H9 (cell line): ENCODE data around the gene TNRC18. TPM values are rescaled to one million over a fixed set of nuclear protein-coding genes. Genes with fewer than 3 reads are reported as not detected.
"Not testable (repeated sequence)": the region's sequence is repeated elsewhere in the genome, so short reads cannot be mapped to it uniquely, and the experiment has no call there.

Source experiments
- DNase-seq: peaks from one replicate; pipeline ENCODE4 v3.0.0-alpha.2; 2017
- H2AFZ ChIP-seq: one replicate; pipeline ENCODE4 v1.6.1; 2013; ENCODE audit warnings: mild to moderate bottlenecking, low read length, control low read depth, moderate library complexity
- H2AK5ac ChIP-seq: 2 replicates; pipeline ENCODE4 v1.6.1; 2013; ENCODE audit warnings: low read length, control low read depth, mixed read lengths; ENCODE audit not compliant: insufficient read length
- H2BK120ac ChIP-seq: one replicate; pipeline ENCODE4 v1.6.1; 2013; ENCODE audit warnings: low read depth, mild to moderate bottlenecking, low read length, control low read depth, inconsistent platforms; ENCODE audit not compliant: poor library complexity, severe bottlenecking
- H2BK12ac ChIP-seq: 2 replicates; pipeline ENCODE4 v1.6.1; 2013; ENCODE audit warnings: low read length, control low read depth, mixed read lengths, low read depth; ENCODE audit not compliant: insufficient read length
- H2BK15ac ChIP-seq: 2 replicates; pipeline ENCODE4 v1.6.1; 2013; ENCODE audit warnings: low read depth, low read length, control low read depth
- H2BK20ac ChIP-seq: one replicate; pipeline ENCODE4 v1.6.1; 2013; ENCODE audit warnings: low read depth, mild to moderate bottlenecking, low read length, control low read depth, inconsistent platforms; ENCODE audit not compliant: poor library complexity, severe bottlenecking
- H2BK5ac ChIP-seq: 2 replicates; pipeline ENCODE4 v1.6.1; 2013; ENCODE audit warnings: low read length, control low read depth, mixed read lengths; ENCODE audit not compliant: insufficient read length
- H3K14ac ChIP-seq: 2 replicates; pipeline ENCODE4 v1.6.1; 2013; ENCODE audit warnings: low read length, control low read depth; ENCODE audit not compliant: insufficient read depth
- H3K18ac ChIP-seq: 2 replicates; pipeline ENCODE4 v1.6.1; 2013; ENCODE audit warnings: low read depth, mild to moderate bottlenecking, mixed read lengths, low read length, control low read depth; ENCODE audit not compliant: insufficient read length
- H3K23ac ChIP-seq: 2 replicates; pipeline ENCODE4 v1.6.1; 2013; ENCODE audit warnings: low read length, control low read depth, mixed read lengths, low read depth; ENCODE audit not compliant: insufficient read length
- H3K23me2 ChIP-seq: 2 replicates; pipeline ENCODE4 v1.6.1; 2013; ENCODE audit warnings: low read depth, mild to moderate bottlenecking, mixed read lengths, low read length, control low read depth; ENCODE audit not compliant: insufficient read length, poor library complexity, severe bottlenecking
- H3K27ac ChIP-seq: 2 replicates; pipeline ENCODE4 v1.5.1; 2013; ENCODE audit warnings: low read length, control low read depth, mixed read lengths, low read depth; ENCODE audit not compliant: insufficient read length
- H3K27me3 ChIP-seq: 2 replicates; pipeline ENCODE4 v1.6.1; 2013; ENCODE audit warnings: low read length, control low read depth, inconsistent platforms; ENCODE audit not compliant: insufficient read depth
- H3K4ac ChIP-seq: 2 replicates; pipeline ENCODE4 v1.6.1; 2013; ENCODE audit warnings: low read depth, mild to moderate bottlenecking, control low read depth, inconsistent platforms, low read length, moderate library complexity
- H3K4me1 ChIP-seq: 2 replicates; pipeline ENCODE4 v1.6.1; 2013; ENCODE audit warnings: low read length, control low read depth, inconsistent platforms; ENCODE audit not compliant: insufficient read depth
- H3K4me2 ChIP-seq: 2 replicates; pipeline ENCODE4 v1.6.1; 2013; ENCODE audit warnings: low read length, control low read depth, mixed read lengths; ENCODE audit not compliant: insufficient read length, insufficient read depth
- H3K56ac ChIP-seq: 2 replicates; pipeline ENCODE4 v1.6.1; 2013; ENCODE audit warnings: low read depth, mild to moderate bottlenecking, mixed read lengths, low read length, control low read depth; ENCODE audit not compliant: insufficient read length
- H3K79me1 ChIP-seq: 2 replicates; pipeline ENCODE4 v1.6.1; 2013; ENCODE audit warnings: low read depth, mild to moderate bottlenecking, moderate library complexity, low read length, control low read depth, inconsistent platforms; ENCODE audit not compliant: insufficient read depth, poor library complexity, severe bottlenecking
- H3K79me2 ChIP-seq: 2 replicates; pipeline ENCODE4 v1.6.1; 2013; ENCODE audit warnings: low read length, control low read depth, inconsistent platforms; ENCODE audit not compliant: insufficient read depth
- H3K9ac ChIP-seq: 2 replicates; pipeline ENCODE4 v1.6.1; 2013; ENCODE audit warnings: low read length, control low read depth, mixed read lengths; ENCODE audit not compliant: insufficient read length; ENCODE audit errors: extremely low read depth
- H3K9me3 ChIP-seq: one replicate; pipeline ENCODE4 v1.6.1; 2013; ENCODE audit warnings: low read depth, low read length, inconsistent platforms; ENCODE audit not compliant: control insufficient read depth
- H3T11ph ChIP-seq: one replicate; pipeline ENCODE4 v1.6.1; 2013; ENCODE audit warnings: mild to moderate bottlenecking, low read length, control low read depth, inconsistent platforms
- H4K20me1 ChIP-seq: one replicate; pipeline ENCODE4 v1.6.1; 2013; ENCODE audit not compliant: control insufficient read depth, insufficient read length, insufficient read depth
- H4K5ac ChIP-seq: 2 replicates; pipeline ENCODE4 v1.6.1; 2013; ENCODE audit warnings: low read depth, mild to moderate bottlenecking, mixed read lengths, low read length, control low read depth; ENCODE audit not compliant: insufficient read length
- H4K8ac ChIP-seq: replicated peaks from 2 replicates; pipeline ENCODE4 v1.6.1; 2013; ENCODE audit warnings: low read length, control low read depth, mixed read lengths, low read depth; ENCODE audit not compliant: insufficient read length
- H4K91ac ChIP-seq: 2 replicates; pipeline ENCODE4 v1.6.1; 2013; ENCODE audit warnings: low read depth, mild to moderate bottlenecking, moderate library complexity, mixed read lengths, low read length, control low read depth; ENCODE audit not compliant: insufficient read length
- H3K27ac Mint-ChIP-seq, 3 experiments: 2 replicates in 2 of 3; 3 replicates in 1 of 3; pipeline ENCODE4 v1.8.0; 2020 to 2021; ENCODE audit warnings: mixed read lengths in 3 of 3, mild to moderate bottlenecking in 1 of 3, moderate library complexity in 1 of 3
- H3K27me3 Mint-ChIP-seq: 2 replicates; pipeline ENCODE4 v1.8.0; 2021; ENCODE audit warnings: low read depth, mild to moderate bottlenecking, moderate library complexity, mixed read lengths
- H3K36me3 Mint-ChIP-seq, 3 experiments: 2 replicates in 2 of 3; 3 replicates in 1 of 3; pipeline ENCODE4 v1.8.0; 2020 to 2021; ENCODE audit warnings: low read depth in 3 of 3, mixed read lengths in 3 of 3; ENCODE audit not compliant: insufficient read depth in 1 of 3
- H3K4me1 Mint-ChIP-seq, 2 experiments: 2 replicates each; pipeline ENCODE4 v1.8.0; 2020; ENCODE audit warnings: mixed read lengths in 2 of 2
- H3K4me3 Mint-ChIP-seq, 2 experiments: 2 replicates in 1 of 2; 3 replicates in 1 of 2; pipeline ENCODE4 v1.8.0; 2020 to 2021; ENCODE audit warnings: mild to moderate bottlenecking in 2 of 2, mixed read lengths in 2 of 2, moderate library complexity in 1 of 2
- H3K9me3 Mint-ChIP-seq, 2 experiments: 2 replicates in 1 of 2; 3 replicates in 1 of 2; pipeline ENCODE4 v1.8.0; 2020; ENCODE audit warnings: mild to moderate bottlenecking in 2 of 2, mixed read lengths in 2 of 2, moderate library complexity in 1 of 2
- CTCF ChIP-seq: fragments of 200-600 bp; sonication (generic); conservative IDR thresholded peaks from 3 replicates; pipeline ENCODE4 v1.8.0; 2021; ENCODE audit warnings: antibody characterized with exemption, mild to moderate bottlenecking
- WGBS: extraction: QIAGEN DNeasy Blood & Tissue Kit; methylation state at CpG from one replicate; pipeline ENCODE4 v1.1.7; 2013; ENCODE audit warnings: missing lambda C conversion rate, low lambda C conversion rate, mixed read lengths; ENCODE audit not compliant: insufficient read length; ENCODE audit errors: extremely low coverage; 5-methylcytosine and 5-hydroxymethylcytosine counted together
- total RNA-seq: library from RNA; stranded (reverse); gene quantifications from 2 replicates; pipeline ENCODE4 v1.2.1, GENCODE V29; 2021

TNRC18 gene
- total RNA-seq, 1 experiment from 2014 or later: 21.2 TPM

- Histone ChIP-seq H4K91ac (no peak overlapping the region), H3K4me1 (no peaks in the 10 kb centered on the region), H3K9ac (no peak overlapping the region), H3K56ac (no peak overlapping the region), H3K18ac (no peak overlapping the region), H2BK15ac (no peak overlapping the region), H4K20me1 (no peaks in the 10 kb centered on the region), H2AK5ac (no peak overlapping the region), H3K9me3 (no peaks in the 10 kb centered on the region), H3K23ac (no peak overlapping the region), H2BK120ac (no peak overlapping the region), H3K79me2 (no peaks in the 10 kb centered on the region), H3K14ac (no peak overlapping the region), H4K8ac (no peak overlapping the region), H3K4me2 (no peak overlapping the region), H3K23me2 (no peaks in the 10 kb centered on the region), H3K79me1 (no peaks in the 10 kb centered on the region), H3K27me3 (no peaks in the 10 kb centered on the region), H2BK20ac (no peak overlapping the region), H2BK12ac (no peak overlapping the region), H3T11ph (no peak overlapping the region), H3K27ac (no peak overlapping the region), H2BK5ac (no peak overlapping the region), H4K5ac (no peak overlapping the region), H2AFZ (no peak overlapping the region), H3K4ac (no peak overlapping the region)
- H3K27me3 Mint-ChIP-seq: peaks cover 34% of the 10 kb centered on the region
- H3K9me3 Mint-ChIP-seq: no peaks in the 10 kb centered on the region
- H3K36me3 Mint-ChIP-seq: no peaks in the 10 kb centered on the region
- H3K4me1 Mint-ChIP-seq: peaks cover 0 to 16% of the 10 kb centered on the region in 2 experiments; a peak in 2 of 4 replicates
- no CpG with 5 or more reads among the region's 15 CpGs for WGBS
- H3K4me3 Mint-ChIP-seq: no peak overlapping the region
- no peak for DNase-seq
- no peak for TF ChIP-seq CTCF
- H3K27ac Mint-ChIP-seq: no peak overlapping the region
These were observed 147.0 kb downstream of the TNRC18 start for GRCh38 chr7:5276611-5277010.

- not testable (repeated sequence) for H3K14ac ChIP-seq, H3K56ac ChIP-seq, DNase-seq, H4K20me1 ChIP-seq, H3T11ph ChIP-seq, H3K9me3 ChIP-seq, H3K4me2 ChIP-seq, H3K9me3 Mint-ChIP-seq, H3K27me3 ChIP-seq, H4K5ac ChIP-seq, H3K36me3 Mint-ChIP-seq, H3K23me2 ChIP-seq, H3K79me1 ChIP-seq, H2BK12ac ChIP-seq, H2BK120ac ChIP-seq, H2AFZ ChIP-seq, H3K9ac ChIP-seq, H4K8ac ChIP-seq, H2BK5ac ChIP-seq, H4K91ac ChIP-seq, H2BK20ac ChIP-seq, H3K18ac ChIP-seq, H3K4me1 ChIP-seq, H2BK15ac ChIP-seq, H3K4me3 Mint-ChIP-seq, H3K23ac ChIP-seq, H3K27ac ChIP-seq, H3K4ac ChIP-seq, H3K79me2 ChIP-seq, H2AK5ac ChIP-seq
- WGBS: no CpG with 5 or more reads among the region's 14 CpGs
- Mint-ChIP-seq H3K27ac (peak overlapping the region in 1 of 3 experiments; percentile 80; a peak in 2 of 7 replicates), H3K4me1 (peaks cover 0 to 12% of the 10 kb centered on the region in 2 experiments; a peak in 2 of 4 replicates), H3K27me3 (peaks cover 30% of the 10 kb centered on the region)
These were observed 147.5 kb downstream of the TNRC18 start for GRCh38 chr7:5276123-5276522.
